Measurements from ENCODE around the gene KRTAP4-1.
"Not testable (repeated sequence)": the region's sequence is repeated elsewhere in the genome, so short reads cannot be mapped to it uniquely, and the experiment has no call there.

KRTAP4-1 gene

GRCh38 chr17:41184480-41184961 lies at the start of gene KRTAP4-1:
Gene KRTAP4-1 (minus strand): TSS chr17:41184911. CDS start chr17:41184854, 57 bp downstream.
- in situ Hi-C loops (cut with MboI; ENCODE audit: low sequenced_read_pairs) = no loop called here

GRCh38 chr17:41232399-41233105 lies 47.8 kb upstream of the KRTAP4-1 start, which contains the start of gene KRTAP9-3:
Gene KRTAP9-3 (plus strand): TSS chr17:41232449. CDS start chr17:41232502, 53 bp downstream.
- in situ Hi-C loops (cut with MboI; ENCODE audit: low sequenced_read_pairs) = not testable (repeated sequence)

GRCh38 chr17:41231731-41232130 lies 47.0 kb upstream of the KRTAP4-1 start:
- in situ Hi-C loops (cut with MboI; ENCODE audit: low sequenced_read_pairs) = no loop called here

- in situ Hi-C loops (cut with MboI; ENCODE audit: low sequenced_read_pairs) = no loop called here
Measured at GRCh38 chr17:41230094-41230493, 45.4 kb upstream of the KRTAP4-1 start.

- in situ Hi-C loops (cut with MboI; ENCODE audit: low sequenced_read_pairs) = not testable (repeated sequence)
Measured at GRCh38 chr17:41226598-41227095, 41.9 kb upstream of the KRTAP4-1 start, which contains the start of gene KRTAP9-2. Gene KRTAP9-2 (plus strand): TSS chr17:41226648. CDS start chr17:41226655, 7 bp downstream.

- in situ Hi-C loops (cut with MboI; ENCODE audit: low sequenced_read_pairs) = no loop called here
Measured at GRCh38 chr17:41226051-41226450, 41.3 kb upstream of the KRTAP4-1 start.

GRCh38 chr17:41223821-41224220 lies 39.1 kb upstream of the KRTAP4-1 start:
- in situ Hi-C loops (cut with MboI; ENCODE audit: low sequenced_read_pairs) = no loop called here

GRCh38 chr17:41215681-41216080 lies 31.0 kb upstream of the KRTAP4-1 start:
- in situ Hi-C loops (cut with MboI; ENCODE audit: low sequenced_read_pairs) = no loop called here

GRCh38 chr17:41212524-41213169 lies 27.9 kb upstream of the KRTAP4-1 start:
- in situ Hi-C loops (cut with MboI; ENCODE audit: low sequenced_read_pairs) = no loop called here

- in situ Hi-C loops (cut with MboI; ENCODE audit: low sequenced_read_pairs) = no loop called here
Measured at GRCh38 chr17:41211845-41212466, 27.2 kb upstream of the KRTAP4-1 start.

- in situ Hi-C loops (cut with MboI; ENCODE audit: low sequenced_read_pairs) = no loop called here
Measured at GRCh38 chr17:41199421-41200078, 14.8 kb upstream of the KRTAP4-1 start.

- in situ Hi-C loops (cut with MboI; ENCODE audit: low sequenced_read_pairs) = no loop called here
Measured at GRCh38 chr17:41196068-41196467, 11.4 kb upstream of the KRTAP4-1 start.

GRCh38 chr17:41190328-41190727 lies 5.6 kb upstream of the KRTAP4-1 start:
- in situ Hi-C loops (cut with MboI; ENCODE audit: low sequenced_read_pairs) = no loop called here

- in situ Hi-C loops (cut with MboI; ENCODE audit: low sequenced_read_pairs) = not testable (repeated sequence)
Measured at GRCh38 chr17:41189837-41190318, 5.2 kb upstream of the KRTAP4-1 start, which contains the start of gene KRTAP9-1. Gene KRTAP9-1 (plus strand): TSS chr17:41189887. CDS start chr17:41189887, 0 bp downstream.

GRCh38 chr17:41186872-41187271 lies 2.2 kb upstream of the KRTAP4-1 start:
- in situ Hi-C loops (cut with MboI; ENCODE audit: low sequenced_read_pairs) = no loop called here

- in situ Hi-C loops (cut with MboI; ENCODE audit: low sequenced_read_pairs) = no loop called here
Measured at GRCh38 chr17:41185001-41185400, 290 bp upstream of the KRTAP4-1 start.

- in situ Hi-C loops (cut with MboI; ENCODE audit: low sequenced_read_pairs) = no loop called here
Measured at GRCh38 chr17:41178843-41179616, 5.7 kb downstream of the KRTAP4-1 start.

- in situ Hi-C loops (cut with MboI; ENCODE audit: low sequenced_read_pairs) = no loop called here
Measured at GRCh38 chr17:41178341-41178740, 6.4 kb downstream of the KRTAP4-1 start.

- in situ Hi-C loops (cut with MboI; ENCODE audit: low sequenced_read_pairs) = no loop called here
Measured at GRCh38 chr17:41177727-41178271, 6.9 kb downstream of the KRTAP4-1 start, which contains the start of gene KRTAP4-2. Gene KRTAP4-2 (minus strand): TSS chr17:41178221. CDS start chr17:41178164, 57 bp downstream.
